HG03571 (cell line): ENCODE measurements around the gene PYGB.
"Not testable (repeated sequence)": the region's sequence is repeated elsewhere in the genome, so short reads cannot be mapped to it uniquely, and the experiment has no call there.

ENCODE experiments used
- ATAC-seq: cut with Tn5 transposase; IDR thresholded peaks from one replicate; pipeline ENCODE4 v1.9.1; 2021; ENCODE audit not compliant: unreplicated experiment

Gene PYGB

GRCh38 chr20:25310268-25310920, 62.5 kb downstream of the PYGB start:
- peak; percentile 82 for ATAC-seq

GRCh38 chr20:25310921-25311728, 63.2 kb downstream of the PYGB start:
- no peak for ATAC-seq

- not testable (repeated sequence) for ATAC-seq
These were observed 64.8 kb downstream of the PYGB start for GRCh38 chr20:25312716-25313115.

- no peak for ATAC-seq
These were observed 65.7 kb downstream of the PYGB start for GRCh38 chr20:25313593-25313992.

GRCh38 chr20:25314497-25315417, 66.9 kb downstream of the PYGB start:
- no peak for ATAC-seq

- no peak for ATAC-seq
These were observed 67.7 kb downstream of the PYGB start for GRCh38 chr20:25315418-25316210.

GRCh38 chr20:25316506-25317190, 68.8 kb downstream of the PYGB start:
- ATAC-seq = no peak

GRCh38 chr20:25317351-25318075, 69.6 kb downstream of the PYGB start:
- ATAC-seq = no peak

- peak; percentile 88 for ATAC-seq
These were observed 70.8 kb downstream of the PYGB start for GRCh38 chr20:25318471-25319240.

- ATAC-seq = no peak
These were observed 71.6 kb downstream of the PYGB start for GRCh38 chr20:25319241-25320034.

GRCh38 chr20:25320035-25320800, 72.3 kb downstream of the PYGB start:
- ATAC-seq = no peak

GRCh38 chr20:25321262-25321831, 73.5 kb downstream of the PYGB start:
- ATAC-seq = no peak

GRCh38 chr20:25321991-25322390, 74.1 kb downstream of the PYGB start:
- ATAC-seq = no peak

GRCh38 chr20:25323496-25324246, 75.8 kb downstream of the PYGB start:
- ATAC-seq = no peak

- ATAC-seq = no peak
These were observed 76.5 kb downstream of the PYGB start for GRCh38 chr20:25324412-25324811.

- ATAC-seq = no peak
These were observed 77.2 kb downstream of the PYGB start for GRCh38 chr20:25325073-25325472.
